Duodenal mucosa (tissue), 2 donors: Measurements from ENCODE around the gene GNB3.
A peak's percentile ranks its signal among the peaks of the same experiment; 100 is the strongest.

Source experiments
- H3K27ac ChIP-seq: one replicate; pipeline ENCODE4 v1.7.0; 2013; ENCODE audit warnings: low read depth, low read length
- H3K27me3 ChIP-seq, 2 donors: one replicate each; pipeline ENCODE4 v1.7.0; 2013; ENCODE audit warnings: low read length in 2 of 2, control low read depth in 1 of 2; ENCODE audit not compliant: insufficient read depth in 2 of 2, control insufficient read depth in 1 of 2
- H3K36me3 ChIP-seq, 2 donors: one replicate each; pipeline ENCODE4 v1.7.0; 2013; ENCODE audit warnings: low read length in 2 of 2, control low read depth in 1 of 2; ENCODE audit not compliant: insufficient read depth in 2 of 2, control insufficient read depth in 1 of 2
- H3K4me1 ChIP-seq, 2 donors: one replicate each; pipeline ENCODE4 v1.7.0; 2013; ENCODE audit warnings: low read length in 2 of 2, control low read depth in 1 of 2; ENCODE audit not compliant: insufficient read depth in 2 of 2, control insufficient read depth in 1 of 2
- H3K4me3 ChIP-seq, 2 donors: one replicate each; pipeline ENCODE4 v1.7.0; 2013; ENCODE audit warnings: low read length in 2 of 2, low read depth in 1 of 2
- H3K9ac ChIP-seq, 2 donors: one replicate each; pipeline ENCODE4 v1.7.0; 2013; ENCODE audit warnings: low read length in 2 of 2, low read depth in 1 of 2
- H3K9me3 ChIP-seq, 2 donors: one replicate each; pipeline ENCODE4 v1.7.0; 2013; ENCODE audit warnings: low read length in 2 of 2, control low read depth in 1 of 2; ENCODE audit not compliant: control insufficient read depth in 1 of 2

Gene GNB3

GRCh38 chr12:6816598-6816997, 24.1 kb upstream of the GNB3 start:
- peaks cover 5 to 6% of the 10 kb centered on the region in 2 donors for H3K4me1 ChIP-seq
- H3K27ac ChIP-seq, result no peak overlapping the region
- no peak overlapping the region for H3K4me3 ChIP-seq
- H3K27me3 ChIP-seq, result peaks cover 8 to 23% of the 10 kb centered on the region in 2 donors
- H3K9me3 ChIP-seq, result no peaks in the 10 kb centered on the region
- peaks cover 0 to 5% of the 10 kb centered on the region in 2 donors for H3K36me3 ChIP-seq
- no peak overlapping the region for H3K9ac ChIP-seq

- Histone ChIP-seq H3K27ac (no peak overlapping the region), H3K9me3 (no peaks in the 10 kb centered on the region), H3K36me3 (peaks cover 0 to 5% of the 10 kb centered on the region in 2 donors), H3K4me3 (no peak overlapping the region), H3K9ac (no peak overlapping the region), H3K4me1 (peaks cover 9 to 10% of the 10 kb centered on the region in 2 donors), H3K27me3 (peaks cover 13 to 27% of the 10 kb centered on the region in 2 donors)
These were observed 23.6 kb upstream of the GNB3 start for GRCh38 chr12:6817098-6817497.

- Histone ChIP-seq H3K27me3 (peaks cover 17 to 33% of the 10 kb centered on the region in 2 donors), H3K27ac (no peak overlapping the region), H3K4me1 (peaks cover 11% of the 10 kb centered on the region in 2 donors), H3K9ac (no peak overlapping the region), H3K36me3 (peaks cover 0 to 5% of the 10 kb centered on the region in 2 donors), H3K9me3 (no peaks in the 10 kb centered on the region), H3K4me3 (no peak overlapping the region)
These were observed 23.0 kb upstream of the GNB3 start for GRCh38 chr12:6817662-6818157.

DNA sequence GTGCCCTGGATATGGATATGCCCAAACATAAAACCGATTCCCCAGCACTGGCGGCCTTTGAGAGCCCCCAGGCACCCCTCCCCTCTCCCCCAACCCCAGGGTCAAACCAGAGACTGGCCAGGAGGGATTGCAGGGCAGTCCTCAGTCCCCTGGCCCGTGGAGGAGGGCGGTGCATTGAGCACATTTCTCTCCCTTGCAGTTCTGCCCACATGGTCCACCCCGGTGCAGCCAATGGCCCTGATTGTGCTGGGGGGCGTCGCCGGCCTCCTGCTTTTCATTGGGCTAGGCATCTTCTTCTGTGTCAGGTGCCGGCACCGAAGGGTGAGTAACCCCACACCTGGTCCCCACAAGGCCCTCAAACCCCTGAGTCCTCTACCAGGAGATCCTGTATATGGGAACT, 22.5 kb upstream of the GNB3 start:
- no peak overlapping the region for H3K27ac ChIP-seq
- H3K9me3 ChIP-seq, result no peaks in the 10 kb centered on the region
- H3K4me1 ChIP-seq, result peaks cover 11% of the 10 kb centered on the region in 2 donors
- no peak overlapping the region for H3K9ac ChIP-seq
- peaks cover 23 to 38% of the 10 kb centered on the region in 2 donors for H3K27me3 ChIP-seq
- no peak overlapping the region for H3K4me3 ChIP-seq
- H3K36me3 ChIP-seq, result peaks cover 0 to 5% of the 10 kb centered on the region in 2 donors

DNA sequence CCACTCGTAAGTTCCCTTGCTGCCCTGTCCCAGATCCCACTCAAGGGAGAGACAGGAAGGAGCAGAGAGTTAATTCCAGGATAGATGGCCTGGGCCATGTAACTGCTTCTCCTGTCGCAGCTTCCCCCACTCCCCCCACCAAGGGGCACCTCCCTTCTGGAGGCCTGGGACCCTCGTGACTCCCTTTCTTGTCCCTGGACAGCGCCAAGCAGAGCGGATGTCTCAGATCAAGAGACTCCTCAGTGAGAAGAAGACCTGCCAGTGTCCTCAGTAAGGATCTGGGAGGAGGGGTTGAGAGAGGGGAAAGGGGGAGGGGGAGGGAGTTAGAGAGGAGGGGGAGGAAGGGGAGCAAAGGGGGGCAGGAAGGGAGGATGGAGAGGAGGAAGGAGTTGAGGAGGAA, 22.1 kb upstream of the GNB3 start:
- Histone ChIP-seq H3K27ac (no peak overlapping the region), H3K4me1 (peaks cover 11% of the 10 kb centered on the region in 2 donors)

DNA sequence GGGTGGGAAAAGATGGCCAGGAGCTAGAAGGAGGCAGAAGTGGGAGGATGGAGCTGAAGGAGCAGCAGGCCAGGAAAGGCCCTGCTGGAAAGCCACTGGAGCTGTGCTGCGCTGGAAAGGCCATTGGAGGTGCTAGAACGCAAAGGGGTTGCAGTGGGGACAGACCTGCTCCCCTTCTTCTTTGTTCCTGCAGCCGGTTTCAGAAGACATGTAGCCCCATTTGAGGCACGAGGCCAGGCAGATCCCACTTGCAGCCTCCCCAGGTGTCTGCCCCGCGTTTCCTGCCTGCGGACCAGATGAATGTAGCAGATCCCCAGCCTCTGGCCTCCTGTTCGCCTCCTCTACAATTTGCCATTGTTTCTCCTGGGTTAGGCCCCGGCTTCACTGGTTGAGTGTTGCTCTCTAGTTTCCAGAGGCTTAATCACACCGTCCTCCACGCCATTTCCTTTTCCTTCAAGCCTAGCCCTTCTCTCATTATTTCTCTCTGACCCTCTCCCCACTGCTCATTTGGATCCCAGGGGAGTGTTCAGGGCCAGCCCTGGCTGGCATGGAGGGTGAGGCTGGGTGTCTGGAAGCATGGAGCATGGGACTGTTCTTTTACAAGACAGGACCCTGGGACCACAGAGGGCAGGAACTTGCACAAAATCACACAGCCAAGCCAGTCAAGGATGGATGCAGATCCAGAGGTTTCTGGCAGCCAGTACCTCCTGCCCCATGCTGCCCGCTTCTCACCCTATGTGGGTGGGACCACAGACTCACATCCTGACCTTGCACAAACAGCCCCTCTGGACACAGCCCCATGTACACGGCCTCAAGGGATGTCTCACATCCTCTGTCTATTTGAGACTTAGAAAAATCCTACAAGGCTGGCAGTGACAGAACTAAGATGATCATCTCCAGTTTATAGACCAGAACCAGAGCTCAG, 21.4 kb upstream of the GNB3 start:
- Histone ChIP-seq H3K27me3 (peaks cover 33 to 48% of the 10 kb centered on the region in 2 donors), H3K9ac (no peak overlapping the region), H3K36me3 (peaks cover 0 to 5% of the 10 kb centered on the region in 2 donors), H3K4me1 (peaks cover 11% of the 10 kb centered on the region in 2 donors), H3K27ac (no peak overlapping the region), H3K9me3 (no peaks in the 10 kb centered on the region), H3K4me3 (no peak overlapping the region)

More for the DNA sequence above, 22.1 kb upstream of the GNB3 start:
- no peak overlapping the region for H3K4me3 ChIP-seq
- no peak overlapping the region for H3K9ac ChIP-seq
- H3K27me3 ChIP-seq, result peaks cover 27 to 43% of the 10 kb centered on the region in 2 donors
- peaks cover 0 to 5% of the 10 kb centered on the region in 2 donors for H3K36me3 ChIP-seq
- H3K9me3 ChIP-seq, result no peaks in the 10 kb centered on the region

DNA sequence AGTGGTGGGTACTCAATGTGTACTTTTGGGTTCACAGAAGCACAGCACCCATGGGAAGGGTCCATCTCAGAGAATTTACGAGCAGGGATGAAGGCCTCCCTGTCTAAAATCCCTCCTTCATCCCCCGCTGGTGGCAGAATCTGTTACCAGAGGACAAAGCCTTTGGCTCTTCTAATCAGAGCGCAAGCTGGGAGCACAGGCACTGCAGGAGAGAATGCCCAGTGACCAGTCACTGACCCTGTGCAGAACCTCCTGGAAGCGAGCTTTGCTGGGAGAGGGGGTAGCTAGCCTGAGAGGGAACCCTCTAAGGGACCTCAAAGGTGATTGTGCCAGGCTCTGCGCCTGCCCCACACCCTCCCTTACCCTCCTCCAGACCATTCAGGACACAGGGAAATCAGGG, 20.6 kb upstream of the GNB3 start:
- H3K27me3 ChIP-seq, result peaks cover 33 to 56% of the 10 kb centered on the region in 2 donors
- H3K4me1 ChIP-seq, result peaks cover 11 to 13% of the 10 kb centered on the region in 2 donors
- no peak overlapping the region for H3K27ac ChIP-seq
- H3K9ac ChIP-seq, result no peak overlapping the region
- peaks cover 0 to 5% of the 10 kb centered on the region in 2 donors for H3K36me3 ChIP-seq
- H3K9me3 ChIP-seq, result no peaks in the 10 kb centered on the region
- no peak overlapping the region for H3K4me3 ChIP-seq

GRCh38 chr12:6821591-6822425, 18.9 kb upstream of the GNB3 start, which contains the start of gene GPR162:
Gene GPR162 (plus strand): TSS chr12:6821821. CDS start chr12:6823899, 2,078 bp downstream.
- Histone ChIP-seq H3K9me3 (no peaks in the 10 kb centered on the region), H3K36me3 (peaks cover 0 to 5% of the 10 kb centered on the region in 2 donors), H3K27me3 (peaks cover 33 to 51% of the 10 kb centered on the region in 2 donors), H3K4me1 (peaks cover 11 to 17% of the 10 kb centered on the region in 2 donors), H3K27ac (no peak within 1 kb of the TSS), H3K9ac (peak within 1 kb of the TSS in 1 of 2 donors; percentile 25), H3K4me3 (peak within 1 kb of the TSS; percentile 49 to 53)

DNA sequence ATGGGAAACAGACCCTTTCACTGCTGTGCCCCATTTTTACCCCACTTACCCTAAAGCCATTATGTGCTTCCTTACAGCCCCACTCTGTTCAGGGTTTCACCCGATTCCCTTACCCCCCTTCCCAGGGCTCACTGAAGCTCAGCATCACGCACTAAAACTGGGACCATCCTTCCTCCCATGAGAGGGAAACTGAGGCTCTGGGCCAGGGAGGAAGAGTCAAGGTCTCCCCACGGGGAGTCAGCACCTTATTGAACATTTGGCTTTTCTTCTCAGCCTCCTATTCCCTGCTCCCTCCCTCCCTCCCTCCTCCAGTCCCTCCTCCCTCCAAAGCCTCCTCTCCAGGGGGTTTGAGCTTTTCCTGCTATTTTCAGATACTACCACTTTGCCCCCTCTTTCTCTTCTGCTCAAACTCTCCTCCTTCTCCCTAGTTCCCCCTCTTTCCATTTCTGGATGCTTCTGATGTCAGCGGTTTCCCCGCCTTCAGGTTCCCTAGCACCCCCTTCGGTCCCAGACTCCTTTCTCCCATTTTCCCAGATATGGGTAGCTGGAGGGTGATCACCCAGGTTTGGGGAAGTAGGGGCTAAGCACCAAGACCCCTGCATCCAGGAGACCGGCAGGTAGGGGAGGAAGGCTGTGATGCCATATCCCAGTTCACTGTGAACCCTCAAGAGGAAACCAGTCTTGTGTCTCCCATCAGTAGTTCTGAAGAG, 18.1 kb upstream of the GNB3 start:
- Histone ChIP-seq H3K9ac (no peak overlapping the region), H3K36me3 (peaks cover 0 to 4% of the 10 kb centered on the region in 2 donors), H3K9me3 (no peaks in the 10 kb centered on the region), H3K27me3 (peaks cover 33 to 49% of the 10 kb centered on the region in 2 donors), H3K4me3 (peak overlapping the region in 1 of 2 donors; percentile 49), H3K27ac (no peak overlapping the region), H3K4me1 (peaks cover 11 to 24% of the 10 kb centered on the region in 2 donors)
